ENCODE measurements around the gene C19orf38.

DNA sequence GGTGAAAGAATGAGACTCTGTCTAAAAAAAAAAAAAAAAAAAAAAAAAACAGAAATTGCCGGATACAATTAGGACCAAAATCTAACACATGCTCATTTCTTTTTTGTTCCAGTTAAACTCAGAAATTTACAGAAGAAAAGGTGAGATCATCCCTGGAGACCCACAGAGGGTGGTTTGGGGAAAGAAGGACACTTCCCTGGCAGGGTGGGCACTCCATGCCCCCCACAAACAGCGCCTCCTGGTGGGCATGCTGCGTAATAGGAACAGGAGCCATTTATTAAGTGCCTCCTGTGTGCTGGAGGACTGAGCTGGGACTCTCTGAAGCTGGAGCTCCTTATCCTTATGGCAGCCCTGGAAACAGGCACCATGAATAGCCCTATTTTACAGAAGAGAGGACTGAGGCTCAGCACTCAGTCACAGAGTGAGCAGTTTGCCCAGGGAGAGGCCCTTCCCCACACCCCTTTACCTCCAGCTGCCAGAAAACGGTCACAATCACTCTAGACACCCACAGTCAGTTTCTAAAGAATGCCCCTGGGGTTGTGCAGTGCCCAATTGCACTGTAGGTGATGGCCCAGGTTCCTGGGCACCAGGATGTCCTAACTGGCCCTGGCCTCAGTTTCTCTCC is 10.1 kb downstream of the C19orf38 start:
- TF ChIP-seq, protein P1, sequence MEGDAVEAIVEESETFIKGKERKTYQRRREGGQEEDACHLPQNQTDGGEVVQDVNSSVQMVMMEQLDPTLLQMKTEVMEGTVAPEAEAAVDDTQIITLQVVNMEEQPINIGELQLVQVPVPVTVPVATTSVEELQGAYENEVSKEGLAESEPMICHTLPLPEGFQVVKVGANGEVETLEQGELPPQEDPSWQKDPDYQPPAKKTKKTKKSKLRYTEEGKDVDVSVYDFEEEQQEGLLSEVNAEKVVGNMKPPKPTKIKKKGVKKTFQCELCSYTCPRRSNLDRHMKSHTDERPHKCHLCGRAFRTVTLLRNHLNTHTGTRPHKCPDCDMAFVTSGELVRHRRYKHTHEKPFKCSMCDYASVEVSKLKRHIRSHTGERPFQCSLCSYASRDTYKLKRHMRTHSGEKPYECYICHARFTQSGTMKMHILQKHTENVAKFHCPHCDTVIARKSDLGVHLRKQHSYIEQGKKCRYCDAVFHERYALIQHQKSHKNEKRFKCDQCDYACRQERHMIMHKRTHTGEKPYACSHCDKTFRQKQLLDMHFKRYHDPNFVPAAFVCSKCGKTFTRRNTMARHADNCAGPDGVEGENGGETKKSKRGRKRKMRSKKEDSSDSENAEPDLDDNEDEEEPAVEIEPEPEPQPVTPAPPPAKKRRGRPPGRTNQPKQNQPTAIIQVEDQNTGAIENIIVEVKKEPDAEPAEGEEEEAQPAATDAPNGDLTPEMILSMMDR (IDR thresholded peaks at IDR 0.05), result peak; percentile 55
- no peak for TF ChIP-seq POLR2A (IDR thresholded peaks at IDR 0.05; ENCODE audit: low read length)
- no peak for TF ChIP-seq MAFK (IDR thresholded peaks at IDR 0.05; ENCODE audit: partially characterized antibody)
- no peak for TF ChIP-seq JUNB (IDR thresholded peaks at IDR 0.05)
- TF ChIP-seq BHLHE40 (IDR thresholded peaks at IDR 0.05; ENCODE audit: low read depth, low read length), result no peak
- no peak for TF ChIP-seq CEBPB (IDR thresholded peaks at IDR 0.05)
- TF ChIP-seq, protein P2, sequence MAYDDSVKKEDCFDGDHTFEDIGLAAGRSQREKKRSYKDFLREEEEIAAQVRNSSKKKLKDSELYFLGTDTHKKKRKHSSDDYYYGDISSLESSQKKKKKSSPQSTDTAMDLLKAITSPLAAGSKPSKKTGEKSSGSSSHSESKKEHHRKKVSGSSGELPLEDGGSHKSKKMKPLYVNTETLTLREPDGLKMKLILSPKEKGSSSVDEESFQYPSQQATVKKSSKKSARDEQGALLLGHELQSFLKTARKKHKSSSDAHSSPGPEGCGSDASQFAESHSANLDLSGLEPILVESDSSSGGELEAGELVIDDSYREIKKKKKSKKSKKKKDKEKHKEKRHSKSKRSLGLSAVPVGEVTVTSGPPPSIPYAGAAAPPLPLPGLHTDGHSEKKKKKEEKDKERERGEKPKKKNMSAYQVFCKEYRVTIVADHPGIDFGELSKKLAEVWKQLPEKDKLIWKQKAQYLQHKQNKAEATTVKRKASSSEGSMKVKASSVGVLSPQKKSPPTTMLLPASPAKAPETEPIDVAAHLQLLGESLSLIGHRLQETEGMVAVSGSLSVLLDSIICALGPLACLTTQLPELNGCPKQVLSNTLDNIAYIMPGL (CRISPR knock-in tag; IDR thresholded peaks at IDR 0.05; ENCODE audit: borderline replicate concordance), result no peak
- TF ChIP-seq, protein P3, sequence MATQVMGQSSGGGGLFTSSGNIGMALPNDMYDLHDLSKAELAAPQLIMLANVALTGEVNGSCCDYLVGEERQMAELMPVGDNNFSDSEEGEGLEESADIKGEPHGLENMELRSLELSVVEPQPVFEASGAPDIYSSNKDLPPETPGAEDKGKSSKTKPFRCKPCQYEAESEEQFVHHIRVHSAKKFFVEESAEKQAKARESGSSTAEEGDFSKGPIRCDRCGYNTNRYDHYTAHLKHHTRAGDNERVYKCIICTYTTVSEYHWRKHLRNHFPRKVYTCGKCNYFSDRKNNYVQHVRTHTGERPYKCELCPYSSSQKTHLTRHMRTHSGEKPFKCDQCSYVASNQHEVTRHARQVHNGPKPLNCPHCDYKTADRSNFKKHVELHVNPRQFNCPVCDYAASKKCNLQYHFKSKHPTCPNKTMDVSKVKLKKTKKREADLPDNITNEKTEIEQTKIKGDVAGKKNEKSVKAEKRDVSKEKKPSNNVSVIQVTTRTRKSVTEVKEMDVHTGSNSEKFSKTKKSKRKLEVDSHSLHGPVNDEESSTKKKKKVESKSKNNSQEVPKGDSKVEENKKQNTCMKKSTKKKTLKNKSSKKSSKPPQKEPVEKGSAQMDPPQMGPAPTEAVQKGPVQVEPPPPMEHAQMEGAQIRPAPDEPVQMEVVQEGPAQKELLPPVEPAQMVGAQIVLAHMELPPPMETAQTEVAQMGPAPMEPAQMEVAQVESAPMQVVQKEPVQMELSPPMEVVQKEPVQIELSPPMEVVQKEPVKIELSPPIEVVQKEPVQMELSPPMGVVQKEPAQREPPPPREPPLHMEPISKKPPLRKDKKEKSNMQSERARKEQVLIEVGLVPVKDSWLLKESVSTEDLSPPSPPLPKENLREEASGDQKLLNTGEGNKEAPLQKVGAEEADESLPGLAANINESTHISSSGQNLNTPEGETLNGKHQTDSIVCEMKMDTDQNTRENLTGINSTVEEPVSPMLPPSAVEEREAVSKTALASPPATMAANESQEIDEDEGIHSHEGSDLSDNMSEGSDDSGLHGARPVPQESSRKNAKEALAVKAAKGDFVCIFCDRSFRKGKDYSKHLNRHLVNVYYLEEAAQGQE (IDR thresholded peaks at IDR 0.05), result no peak
- TF ChIP-seq ZNF302 (CRISPR knock-in tag; IDR thresholded peaks at IDR 0.05), result no peak
- TF ChIP-seq, protein P4, sequence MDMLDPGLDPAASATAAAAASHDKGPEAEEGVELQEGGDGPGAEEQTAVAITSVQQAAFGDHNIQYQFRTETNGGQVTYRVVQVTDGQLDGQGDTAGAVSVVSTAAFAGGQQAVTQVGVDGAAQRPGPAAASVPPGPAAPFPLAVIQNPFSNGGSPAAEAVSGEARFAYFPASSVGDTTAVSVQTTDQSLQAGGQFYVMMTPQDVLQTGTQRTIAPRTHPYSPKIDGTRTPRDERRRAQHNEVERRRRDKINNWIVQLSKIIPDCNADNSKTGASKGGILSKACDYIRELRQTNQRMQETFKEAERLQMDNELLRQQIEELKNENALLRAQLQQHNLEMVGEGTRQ (IDR thresholded peaks at IDR 0.05), result no peak
- TF ChIP-seq, protein P5, sequence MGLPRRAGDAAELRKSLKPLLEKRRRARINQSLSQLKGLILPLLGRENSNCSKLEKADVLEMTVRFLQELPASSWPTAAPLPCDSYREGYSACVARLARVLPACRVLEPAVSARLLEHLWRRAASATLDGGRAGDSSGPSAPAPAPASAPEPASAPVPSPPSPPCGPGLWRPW (IDR thresholded peaks at IDR 0.05), result no peak
- no peak for TF ChIP-seq CHD2 (IDR thresholded peaks at IDR 0.05; ENCODE audit: low read length, partially characterized antibody)
- TF ChIP-seq RFX5 (IDR thresholded peaks at IDR 0.05), result no peak
